A673 (cell line): ENCODE measurements around the gene PPTC7.

Experiments used
- EZH2 ChIP-seq: fragments of 200-600 bp; sonication (generic); IDR thresholded peaks from 2 replicates; pipeline ENCODE4 v1.6.1; 2017; ENCODE audit warnings: borderline replicate concordance, low read depth, mild to moderate bottlenecking, mixed read lengths, antibody characterized with exemption, low read length; ENCODE audit not compliant: poor library complexity, severe bottlenecking
- TF ChIP-seq, protein P1 (sequence below): fragments of 300-800, 200-600 bp; sonication (generic); conservative IDR thresholded peaks from 2 replicates; pipeline ENCODE4 v1.5.1; 2017; ENCODE audit warnings: low read depth, mild to moderate bottlenecking, antibody characterized with exemption, low read length, moderate library complexity, mixed read lengths

DNA sequence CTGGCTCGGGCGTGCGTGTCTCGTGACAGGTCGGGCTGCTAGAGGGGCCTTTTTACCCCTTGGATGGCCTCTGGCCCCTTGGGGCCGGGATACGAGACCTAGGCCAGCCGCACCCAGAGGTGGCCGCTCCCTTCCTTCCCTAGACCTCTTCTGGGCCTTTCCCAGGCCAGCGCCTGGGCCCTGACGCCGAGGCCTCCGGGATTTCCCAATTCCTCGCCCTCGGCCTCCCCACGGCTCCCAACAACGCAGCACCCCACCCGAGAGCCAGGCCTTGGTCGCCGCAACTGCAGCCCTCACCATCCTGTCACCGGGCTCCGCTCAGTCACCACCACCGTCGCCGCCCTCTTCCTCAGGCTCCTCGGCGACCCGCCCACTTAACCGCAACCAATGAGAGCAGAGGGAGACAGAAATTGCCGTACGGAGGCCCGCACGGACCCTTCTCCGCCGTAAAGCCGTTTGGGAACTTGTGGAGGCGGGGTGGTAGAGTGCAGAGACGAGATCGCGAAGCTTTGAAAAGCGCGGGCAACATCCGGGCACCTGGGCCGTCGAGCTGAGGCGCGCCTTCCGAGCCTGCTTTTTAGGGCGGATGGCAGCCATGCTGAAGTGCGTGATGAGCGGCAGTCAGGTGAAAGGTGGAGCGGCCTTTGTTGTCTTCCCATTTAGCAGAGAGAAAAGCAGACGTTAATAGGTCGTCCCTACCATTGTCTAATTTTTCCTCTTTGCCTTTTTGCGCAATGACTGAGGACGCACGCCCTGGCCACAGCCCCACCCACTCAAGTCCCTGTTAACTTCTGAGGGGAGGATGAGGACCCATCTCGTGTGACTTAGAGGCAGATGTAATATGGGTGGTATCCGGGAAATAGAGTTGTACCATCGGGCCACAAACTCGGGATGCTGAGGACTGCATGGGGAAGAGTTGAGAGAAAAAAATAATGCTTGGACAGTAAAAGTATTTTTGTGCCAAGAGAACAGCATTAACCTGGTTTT, 81.1 kb downstream of the PPTC7 start, which contains the start of the genes RAD9B and VPS29:
- TF ChIP-seq, protein P1, sequence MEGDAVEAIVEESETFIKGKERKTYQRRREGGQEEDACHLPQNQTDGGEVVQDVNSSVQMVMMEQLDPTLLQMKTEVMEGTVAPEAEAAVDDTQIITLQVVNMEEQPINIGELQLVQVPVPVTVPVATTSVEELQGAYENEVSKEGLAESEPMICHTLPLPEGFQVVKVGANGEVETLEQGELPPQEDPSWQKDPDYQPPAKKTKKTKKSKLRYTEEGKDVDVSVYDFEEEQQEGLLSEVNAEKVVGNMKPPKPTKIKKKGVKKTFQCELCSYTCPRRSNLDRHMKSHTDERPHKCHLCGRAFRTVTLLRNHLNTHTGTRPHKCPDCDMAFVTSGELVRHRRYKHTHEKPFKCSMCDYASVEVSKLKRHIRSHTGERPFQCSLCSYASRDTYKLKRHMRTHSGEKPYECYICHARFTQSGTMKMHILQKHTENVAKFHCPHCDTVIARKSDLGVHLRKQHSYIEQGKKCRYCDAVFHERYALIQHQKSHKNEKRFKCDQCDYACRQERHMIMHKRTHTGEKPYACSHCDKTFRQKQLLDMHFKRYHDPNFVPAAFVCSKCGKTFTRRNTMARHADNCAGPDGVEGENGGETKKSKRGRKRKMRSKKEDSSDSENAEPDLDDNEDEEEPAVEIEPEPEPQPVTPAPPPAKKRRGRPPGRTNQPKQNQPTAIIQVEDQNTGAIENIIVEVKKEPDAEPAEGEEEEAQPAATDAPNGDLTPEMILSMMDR: no peak
- TF ChIP-seq EZH2: no peak
